ENCODE data around the gene CHRNA10.

CHRNA10 gene

DNA sequence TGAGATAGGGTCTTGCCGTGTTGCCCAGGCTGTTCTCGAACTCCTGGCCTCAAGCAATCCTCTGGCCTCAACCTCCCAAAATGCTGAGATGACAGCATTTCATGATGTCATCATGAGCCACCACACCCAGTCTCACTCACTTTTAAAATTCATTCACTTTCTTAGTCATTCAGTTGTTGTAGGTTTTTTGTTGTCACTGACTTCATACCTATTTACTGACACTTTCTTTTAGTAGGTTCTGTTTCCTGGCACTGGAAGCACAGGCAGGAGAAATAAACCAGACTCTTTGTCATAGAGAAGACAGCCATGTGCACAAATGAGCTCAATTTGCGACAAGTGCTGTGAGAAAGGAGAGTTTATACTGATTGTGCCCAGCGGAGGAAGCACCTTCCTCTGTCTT, 39.9 kb downstream of the CHRNA10 start:
- no peak for DNase-seq (ENCODE audit: low spot score)

DNA sequence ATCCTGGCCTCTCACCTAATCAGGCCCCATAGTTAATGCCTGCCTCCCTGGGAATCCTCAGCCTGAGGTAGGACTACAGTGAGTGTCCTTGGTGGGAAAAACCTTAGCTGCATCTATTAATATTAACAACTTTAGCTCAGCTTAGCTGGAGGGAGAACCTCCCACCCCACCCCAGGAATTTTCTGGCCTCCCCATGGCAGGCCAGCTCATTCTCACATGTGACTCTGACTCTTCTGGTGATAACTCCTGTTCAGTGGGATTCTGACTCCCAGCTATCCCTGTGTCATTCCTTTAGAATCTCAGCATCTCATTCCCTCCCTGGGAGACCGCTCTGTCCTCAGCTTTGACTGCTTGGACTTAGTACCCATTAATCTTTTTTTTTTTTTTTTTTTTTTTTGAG, 43.9 kb downstream of the CHRNA10 start:
- DNase-seq (ENCODE audit: low spot score) = peak; percentile 86

DNA sequence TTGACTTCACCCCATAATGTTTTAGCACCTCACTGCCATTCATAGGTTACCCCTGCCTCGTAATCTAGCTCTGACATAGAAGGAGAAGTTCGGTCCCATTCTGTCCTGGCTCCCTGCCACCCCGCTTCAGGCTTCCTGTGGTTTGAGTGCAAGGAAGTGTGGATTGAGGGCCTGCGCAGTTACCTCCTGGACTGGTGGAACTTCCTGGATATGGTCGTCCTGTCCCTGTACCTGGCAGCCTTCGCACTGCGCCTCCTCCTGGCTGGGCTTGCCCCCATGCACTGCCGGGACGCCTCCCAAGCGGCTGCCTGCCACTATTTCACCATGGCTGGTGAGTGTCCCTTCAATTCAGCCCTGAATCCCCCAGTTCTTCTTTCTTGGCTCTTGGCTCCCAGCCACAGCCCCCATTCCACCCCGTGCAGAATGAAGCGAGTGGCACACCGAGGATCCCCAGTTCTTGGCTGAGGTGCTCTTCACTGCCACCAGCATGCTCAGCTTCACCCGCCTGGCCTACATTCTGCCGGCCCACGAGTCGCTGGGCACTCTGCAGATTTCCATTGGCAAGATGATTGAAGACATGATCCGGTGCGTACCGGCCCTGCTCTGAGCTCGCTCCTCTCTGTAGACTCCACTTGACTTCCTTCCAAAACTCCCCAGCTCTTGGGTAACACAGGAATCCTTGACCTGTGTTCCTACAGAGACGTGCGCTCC, 44.8 kb downstream of the CHRNA10 start:
- DNase-seq (ENCODE audit: low spot score) = no peak

DNA sequence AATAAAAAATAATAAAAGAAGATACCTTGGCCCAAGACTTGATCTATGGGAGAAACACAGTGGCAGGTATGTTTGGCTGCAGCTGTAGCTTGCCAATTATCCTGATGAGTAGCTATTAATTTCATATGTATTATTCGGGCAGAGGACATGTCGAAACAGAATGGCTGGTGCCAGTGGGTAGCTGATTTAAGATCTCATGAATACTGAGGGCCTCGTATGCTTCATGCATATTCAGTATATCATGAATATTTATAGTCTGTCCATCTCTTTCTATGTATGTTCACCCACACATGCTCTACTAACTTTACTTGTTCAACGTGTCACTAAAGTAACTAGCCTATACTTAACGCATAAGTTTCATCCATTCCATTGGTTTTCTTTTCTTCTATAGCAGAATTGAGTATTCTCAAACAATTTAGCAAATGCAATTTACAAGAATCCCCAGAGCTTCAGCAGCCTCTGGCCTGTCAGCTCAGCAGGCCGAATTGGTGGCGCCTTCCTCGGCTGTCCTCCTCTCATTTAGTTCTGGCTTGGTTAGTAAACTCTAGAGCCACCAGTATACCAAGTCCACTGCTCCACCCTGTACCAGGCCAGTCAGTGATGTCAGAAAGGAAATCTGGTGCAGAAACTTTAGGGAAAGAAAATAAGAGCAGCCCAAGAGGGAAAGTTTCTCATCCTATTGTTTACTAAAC, 47.3 kb downstream of the CHRNA10 start:
- DNase-seq (ENCODE audit: low spot score) = no peak

DNA sequence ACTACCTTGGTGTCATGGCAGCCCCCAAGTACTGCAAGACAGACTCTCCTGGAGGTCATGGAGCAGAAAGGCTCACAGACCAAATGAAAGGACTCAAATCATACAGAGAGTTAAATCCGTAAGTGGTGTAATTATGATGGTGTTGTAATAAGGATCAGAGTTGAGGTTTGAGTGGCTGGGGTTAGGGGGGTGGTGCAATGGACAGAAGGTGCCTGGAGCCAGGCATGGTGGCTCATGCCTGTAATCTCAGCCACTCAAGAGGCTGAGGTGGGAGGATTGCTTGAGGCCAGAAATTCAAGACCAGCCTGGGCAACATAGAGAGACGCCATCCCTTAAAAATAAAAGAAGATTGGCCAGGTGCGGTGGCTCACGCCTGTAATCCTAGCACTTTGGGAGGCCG, 48.1 kb downstream of the CHRNA10 start:
- no peak for DNase-seq (ENCODE audit: low spot score)

DNA sequence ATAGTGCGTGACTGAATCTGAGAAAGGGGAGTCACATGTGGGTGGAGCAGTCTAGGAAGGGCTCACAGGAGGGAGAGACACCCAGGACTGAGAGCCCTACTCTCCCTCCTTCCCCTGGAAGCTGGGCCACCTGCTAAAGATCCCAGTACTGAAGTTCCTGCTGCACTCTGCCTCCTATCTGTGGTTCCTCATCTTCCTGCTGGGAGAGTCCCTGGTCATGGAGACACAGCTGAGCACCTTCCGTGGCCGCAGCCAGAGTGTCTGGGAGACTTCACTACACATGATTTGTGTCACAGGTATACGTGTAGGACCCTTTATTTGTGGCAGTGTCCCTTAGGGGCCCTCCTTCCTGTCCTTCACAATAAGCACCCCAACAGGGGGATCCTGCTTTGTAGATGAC, 48.7 kb downstream of the CHRNA10 start:
- no peak for DNase-seq (ENCODE audit: low spot score)

DNA sequence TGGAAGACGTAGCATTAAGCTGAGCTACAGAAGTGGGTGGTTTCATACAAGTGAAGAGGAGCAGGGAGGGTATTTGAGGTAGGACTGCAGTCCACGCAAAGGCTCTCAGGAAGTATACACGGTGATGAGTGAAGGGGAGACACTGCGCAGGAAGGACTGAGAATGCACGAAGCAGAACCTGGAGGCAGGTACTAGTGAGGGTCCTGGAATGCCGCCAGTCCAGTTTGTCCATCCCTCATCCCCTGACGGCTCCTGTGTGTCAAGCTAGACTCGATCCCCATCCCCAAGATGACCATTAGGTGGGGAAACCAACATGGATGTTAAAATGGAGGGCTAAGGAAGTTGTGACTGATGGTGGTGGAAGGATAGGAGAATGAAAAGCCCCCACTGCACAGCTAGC, 53.2 kb downstream of the CHRNA10 start:
- DNase-seq (ENCODE audit: low spot score) = no peak

DNA sequence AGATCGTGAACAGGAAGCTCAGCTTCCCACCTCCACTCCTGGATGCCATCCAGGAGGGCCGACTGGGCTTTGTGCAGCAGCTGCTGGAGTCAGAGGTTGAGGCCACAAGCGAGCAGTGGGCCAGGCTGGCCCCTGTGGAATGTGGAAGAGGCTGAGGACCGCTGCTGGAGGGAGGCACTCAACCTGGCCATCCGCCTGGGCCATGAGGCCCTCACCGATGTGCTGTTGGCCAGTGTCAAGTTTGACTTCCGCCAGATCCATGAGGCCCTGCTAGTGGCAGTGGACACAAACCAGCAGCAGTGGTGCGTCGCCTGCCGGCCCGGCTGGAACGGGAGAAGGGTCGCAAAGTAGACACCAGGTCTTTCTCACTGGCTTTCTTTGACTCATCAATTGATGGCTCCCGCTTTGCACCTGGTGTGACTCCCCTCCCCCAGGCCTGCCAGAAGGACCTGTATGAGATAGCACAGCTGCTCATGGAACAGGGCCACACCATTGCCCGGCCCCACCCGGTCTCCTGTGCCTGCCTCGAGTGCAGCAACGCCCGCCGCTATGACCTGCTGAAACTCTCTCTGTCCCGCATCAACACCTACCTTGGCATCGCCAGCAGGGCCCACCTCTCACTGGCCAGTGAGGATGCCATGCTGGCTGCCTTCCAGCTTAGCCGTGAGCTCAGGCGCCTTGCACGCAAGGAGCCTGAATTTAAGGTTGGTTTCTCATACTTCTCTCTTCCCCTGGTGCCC, 54.3 kb downstream of the CHRNA10 start:
- no peak for DNase-seq (ENCODE audit: low spot score)

DNA sequence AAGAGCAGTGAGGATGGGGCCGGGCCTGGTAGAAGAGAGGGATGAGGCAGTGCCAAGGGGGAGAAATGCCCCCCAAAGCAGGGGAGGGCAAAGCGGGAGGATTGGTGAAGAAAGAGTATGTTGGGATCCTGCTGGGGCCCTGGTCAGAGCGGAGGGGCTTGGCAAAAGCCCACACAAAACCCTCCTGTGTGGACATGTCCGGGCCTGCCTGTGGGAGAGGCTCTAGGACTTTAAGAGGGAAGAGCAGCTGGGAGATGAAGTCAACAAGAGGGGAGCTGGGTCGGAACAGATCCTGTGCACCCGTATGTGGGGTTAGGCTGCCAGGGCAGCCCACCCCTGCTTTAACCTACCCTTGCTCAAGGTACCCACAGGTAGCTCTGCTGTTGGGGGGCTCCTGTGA, 55.2 kb downstream of the CHRNA10 start:
- DNase-seq (ENCODE audit: low spot score) = no peak

All from AG20443 (cell line).